DMS153 treated with DMSO at 0.1 percent for 48 hours (cell line): ENCODE measurements around the gene ADARB2.

Experiments
- DNase-seq: peaks from one replicate; lab custom pipeline; 2025; ENCODE audit not compliant: unreplicated experiment; lab: John Stamatoyannopoulos, UW

Gene ADARB2

DNA sequence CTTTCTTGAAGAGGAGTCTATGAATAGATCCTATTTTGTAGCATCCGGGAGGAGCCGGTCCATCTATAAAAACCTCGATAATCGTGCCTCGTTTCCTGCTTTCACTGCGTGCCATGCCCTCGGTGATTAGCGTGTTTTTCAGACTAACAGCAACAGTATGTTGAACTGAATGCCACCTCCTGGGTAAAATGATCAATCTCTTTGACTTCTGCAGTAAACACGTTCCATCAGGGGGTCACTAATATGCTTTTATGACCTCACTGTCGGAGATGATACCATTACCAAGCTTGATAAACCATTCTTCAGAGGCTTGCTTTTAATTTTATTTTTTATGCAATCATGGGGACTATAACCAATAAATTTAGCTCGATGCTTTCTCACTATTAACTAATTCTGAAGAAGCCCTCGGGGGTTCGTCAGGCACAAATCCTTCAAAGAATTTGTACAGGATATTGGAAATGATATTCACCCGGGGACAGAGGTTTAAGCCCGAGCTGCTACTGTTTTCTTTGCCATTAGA is 228.3 kb downstream of the ADARB2 start:
- DNase-seq: no peak

DNA sequence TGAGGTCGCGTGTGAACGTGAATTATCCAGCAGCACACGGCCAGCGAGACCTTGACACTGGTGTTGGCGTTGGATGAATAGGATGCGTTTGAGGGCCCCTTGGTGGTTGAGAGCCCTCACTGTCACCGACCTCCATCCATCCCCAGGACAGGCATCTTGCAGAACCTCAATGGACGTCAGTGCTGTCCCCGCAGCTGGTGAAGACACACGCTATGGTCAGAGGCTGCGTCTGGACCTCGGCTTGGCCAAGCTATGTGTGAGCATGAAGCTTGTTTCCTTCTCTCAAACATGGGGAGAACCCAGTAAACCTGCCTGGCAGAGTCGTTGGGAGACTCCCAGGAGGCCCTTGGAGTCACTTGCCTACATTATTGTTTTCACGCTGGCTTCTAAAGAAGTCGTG is 229.2 kb downstream of the ADARB2 start:
- DNase-seq: no peak

DNA sequence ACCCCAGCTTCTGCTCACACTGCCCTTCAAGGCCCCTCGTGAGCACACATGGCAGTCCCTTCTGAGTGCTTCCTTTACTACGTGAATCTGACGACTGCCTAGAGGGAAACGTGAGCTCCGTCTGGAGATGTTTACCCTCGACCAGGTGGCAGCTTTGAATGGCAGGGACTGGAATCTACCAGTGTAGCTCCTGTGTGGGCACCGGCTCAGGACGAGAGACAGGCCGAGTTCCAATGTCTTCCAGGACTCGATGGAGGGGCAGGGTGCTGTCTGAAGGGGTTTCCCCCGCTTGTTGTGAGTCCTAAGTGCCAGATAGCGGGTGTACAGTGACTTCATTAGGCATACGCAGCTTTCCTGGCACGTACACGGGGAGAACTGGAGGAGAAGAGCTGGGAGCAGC is 229.9 kb downstream of the ADARB2 start:
- DNase-seq: no peak

DNA sequence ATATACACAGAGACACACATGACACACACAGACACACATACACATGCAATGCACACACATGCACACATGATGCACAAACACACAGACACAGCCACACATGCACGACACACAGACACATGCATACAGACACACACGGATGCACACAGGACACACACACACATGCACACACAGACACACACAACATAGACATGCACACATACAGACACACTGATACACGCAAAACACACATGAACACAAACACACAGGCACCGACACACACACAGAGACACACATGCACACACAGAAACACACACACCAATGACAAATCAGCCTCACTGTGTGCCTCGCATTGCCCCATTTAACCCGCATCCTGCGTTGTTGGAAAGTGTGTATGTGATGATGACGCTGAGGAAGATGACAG is 232.4 kb downstream of the ADARB2 start:
- no peak for DNase-seq

DNA sequence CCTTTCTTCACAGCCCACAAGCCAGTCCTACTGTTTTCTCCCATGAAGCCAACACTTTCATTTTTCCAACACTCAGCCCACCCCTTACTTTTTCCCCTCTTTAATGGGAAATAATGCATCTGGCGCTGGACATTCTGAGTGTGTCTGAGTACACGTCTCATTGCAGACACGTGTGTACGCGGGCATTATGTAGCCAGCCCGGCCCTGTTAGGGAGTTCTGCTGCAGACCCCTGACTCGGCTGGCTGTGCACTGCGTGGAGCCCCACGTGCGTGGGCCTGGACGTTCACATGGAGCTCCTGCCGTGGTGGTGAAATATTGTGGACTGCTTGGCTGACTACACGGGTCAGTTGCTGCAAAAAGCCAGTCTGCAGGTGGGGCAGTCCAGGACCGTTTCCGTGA is 233.0 kb downstream of the ADARB2 start:
- DNase-seq: no peak

DNA sequence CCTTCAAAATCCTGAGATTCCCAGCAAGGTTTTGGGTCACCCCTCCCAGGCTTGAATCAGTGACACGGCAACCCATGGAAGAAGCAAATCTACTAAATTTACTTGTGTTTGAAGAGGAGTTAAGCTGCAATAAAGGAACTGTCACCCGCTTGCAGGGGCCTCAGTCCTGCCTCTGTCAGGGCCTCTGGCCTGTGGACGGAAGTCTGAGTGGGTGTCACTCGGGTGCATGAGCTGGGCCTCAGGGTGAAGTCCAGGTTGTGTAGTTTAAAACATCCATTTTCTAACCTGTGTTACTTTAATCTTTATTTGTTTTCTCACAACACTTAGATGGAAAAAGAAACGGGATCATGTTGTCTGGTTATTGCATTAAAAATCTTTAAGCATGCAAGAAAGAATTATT is 234.9 kb downstream of the ADARB2 start:
- no peak for DNase-seq

DNA sequence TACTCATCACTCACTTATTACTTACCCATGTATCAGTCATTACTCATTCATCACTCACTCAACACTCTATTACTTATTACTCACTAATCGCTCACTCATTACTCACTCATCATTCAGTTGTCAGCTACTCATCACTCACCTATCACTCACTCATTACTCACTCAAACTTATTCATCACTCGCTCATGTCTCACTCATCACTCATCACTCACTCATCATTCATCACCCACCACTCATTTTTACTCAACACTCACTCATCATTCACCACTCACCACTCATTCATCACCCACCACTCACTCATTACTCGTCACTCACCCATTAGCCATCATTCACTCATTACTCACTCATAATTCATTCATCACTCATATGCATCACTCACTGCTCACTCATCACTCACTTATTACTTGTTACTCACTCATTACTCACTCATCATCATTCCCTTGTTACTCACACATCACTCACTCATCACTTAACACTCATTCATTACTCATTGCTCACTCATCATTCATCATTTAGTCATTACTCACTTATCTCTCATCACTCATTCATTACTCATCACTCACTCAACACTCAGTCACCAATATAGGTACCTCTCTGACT is 237.9 kb downstream of the ADARB2 start:
- DNase-seq: no peak

DNA sequence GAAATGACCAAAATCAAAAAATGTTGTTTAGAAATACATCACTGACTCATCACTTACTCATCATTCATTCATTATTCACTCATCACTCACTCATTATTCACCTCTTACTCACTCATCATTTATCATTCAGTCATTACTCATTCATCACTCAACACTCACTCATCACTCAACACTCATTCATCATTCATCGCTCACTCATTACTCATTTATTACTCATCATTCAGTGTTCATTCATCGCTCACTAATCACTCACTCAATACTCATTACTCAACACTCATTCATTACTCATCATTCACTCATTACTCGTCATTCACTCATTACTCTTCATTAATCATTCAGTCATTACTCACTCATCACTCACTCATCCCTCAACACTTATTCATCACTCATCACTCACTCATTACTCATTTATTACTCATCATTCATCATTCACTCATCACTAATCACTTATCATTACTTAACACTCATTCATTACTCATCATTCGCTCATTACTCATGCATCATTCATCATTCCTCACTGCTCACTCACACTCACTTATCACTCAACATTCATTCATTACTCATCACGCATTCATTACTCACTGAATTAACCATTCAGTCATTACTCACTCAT is 238.5 kb downstream of the ADARB2 start:
- DNase-seq: no peak

DNA sequence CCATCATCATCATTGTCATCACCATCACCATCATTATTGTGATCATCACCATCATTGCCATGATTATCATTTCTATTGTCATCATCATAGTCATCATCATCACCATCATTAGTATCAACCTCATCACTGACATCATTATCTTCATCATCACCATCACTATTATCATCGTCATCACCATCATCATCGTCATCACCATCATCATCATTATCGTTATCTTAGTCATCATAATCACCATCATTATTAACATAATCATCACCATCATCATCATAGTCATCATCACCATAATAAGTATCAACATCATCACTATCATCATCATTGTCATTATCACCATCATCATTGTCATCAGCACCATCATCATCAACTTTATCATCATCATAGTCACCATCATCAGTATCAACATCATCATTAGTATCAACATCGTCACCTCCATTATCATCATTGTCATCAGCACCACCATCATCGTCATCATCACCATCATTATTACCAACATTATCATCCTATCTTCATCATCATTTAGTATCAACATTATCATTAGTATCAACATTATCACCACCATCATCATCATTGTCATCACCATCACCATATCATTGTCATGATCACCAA is 241.3 kb downstream of the ADARB2 start:
- DNase-seq: no peak

DNA sequence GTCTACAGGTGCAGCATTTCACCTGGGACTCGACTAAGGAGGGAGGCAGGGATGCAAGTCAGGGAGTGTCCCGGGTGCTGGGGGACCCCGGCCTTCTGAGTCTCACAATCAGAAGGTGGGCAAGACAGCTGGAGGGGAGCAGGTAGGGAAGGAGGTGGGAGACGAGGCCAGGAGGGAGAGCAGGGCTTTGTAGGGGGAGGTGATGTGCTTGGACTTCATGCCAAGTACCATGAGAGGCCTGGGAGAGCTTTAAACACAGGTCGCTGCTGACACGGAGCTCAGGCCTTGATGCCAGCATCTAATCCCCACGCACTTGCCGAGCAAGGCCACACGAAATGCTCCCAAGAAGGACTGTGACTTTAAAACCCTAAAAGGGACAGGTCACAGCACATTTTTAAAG is 244.7 kb downstream of the ADARB2 start:
- no peak for DNase-seq

DNA sequence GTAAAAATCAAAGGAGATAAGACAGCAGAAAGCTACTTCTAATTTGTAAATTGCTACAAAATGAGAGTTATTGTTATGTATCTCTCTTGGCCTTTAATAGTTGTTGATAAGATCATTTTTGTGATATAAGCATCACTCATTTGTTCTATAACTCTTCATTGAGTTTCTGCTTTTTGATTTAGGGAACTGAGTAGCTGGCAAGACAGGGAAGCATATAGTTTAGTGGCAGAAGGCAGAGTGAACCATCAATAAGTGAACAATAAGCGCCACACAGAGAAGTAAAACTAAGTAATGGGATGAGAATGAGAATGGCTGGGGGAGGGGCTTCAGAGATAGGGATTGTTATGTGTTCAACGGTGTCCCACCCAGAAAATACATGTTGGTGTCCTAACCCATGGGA is 245.4 kb downstream of the ADARB2 start:
- no peak for DNase-seq

DNA sequence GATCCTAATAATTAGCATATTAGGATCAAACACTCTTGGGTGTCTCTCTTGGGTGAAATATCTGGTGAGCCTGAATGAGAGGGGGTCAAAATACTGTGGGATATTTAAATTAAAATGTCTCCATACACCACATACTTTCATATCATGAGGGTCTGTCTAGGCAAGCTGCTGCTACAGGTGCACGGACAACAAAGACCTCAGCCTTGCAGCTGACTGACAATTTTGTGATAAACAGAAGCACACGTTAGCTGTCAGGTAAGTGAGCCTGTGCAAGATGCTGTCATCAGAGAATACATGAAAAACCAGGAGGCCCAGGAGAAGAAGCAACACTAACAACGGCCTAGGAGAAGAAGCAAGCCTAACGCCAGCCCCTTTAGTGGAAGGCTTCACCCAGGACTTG is 247.5 kb downstream of the ADARB2 start:
- DNase-seq: no peak

DNA sequence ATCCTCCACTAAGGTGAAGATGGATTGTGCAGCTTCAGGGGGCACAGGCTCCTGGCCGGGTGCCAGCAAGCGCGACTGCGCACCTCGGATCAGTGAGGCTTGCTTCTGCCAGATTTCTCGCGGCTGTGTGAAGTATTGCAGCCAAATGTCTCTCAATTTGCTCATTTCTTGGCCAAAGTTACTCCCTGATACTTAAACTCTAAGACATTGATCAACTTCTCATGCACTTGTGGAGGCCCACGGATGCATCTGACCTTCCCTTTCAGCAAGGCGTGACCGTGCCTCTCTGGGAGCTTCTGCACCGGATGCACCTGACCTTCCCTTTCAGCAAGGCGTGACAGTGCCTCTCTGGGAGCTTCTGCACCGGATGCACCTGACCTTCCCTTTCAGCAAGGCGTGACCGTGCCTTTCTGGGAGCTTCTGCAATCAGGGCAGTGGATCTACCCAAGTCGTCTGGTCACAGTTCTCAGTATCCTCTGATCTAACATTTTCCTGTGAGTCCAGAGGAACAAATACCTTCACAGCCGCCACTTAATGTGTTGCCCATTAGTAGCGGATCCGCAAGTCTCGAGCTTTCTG is 248.3 kb downstream of the ADARB2 start:
- DNase-seq: no peak

DNA sequence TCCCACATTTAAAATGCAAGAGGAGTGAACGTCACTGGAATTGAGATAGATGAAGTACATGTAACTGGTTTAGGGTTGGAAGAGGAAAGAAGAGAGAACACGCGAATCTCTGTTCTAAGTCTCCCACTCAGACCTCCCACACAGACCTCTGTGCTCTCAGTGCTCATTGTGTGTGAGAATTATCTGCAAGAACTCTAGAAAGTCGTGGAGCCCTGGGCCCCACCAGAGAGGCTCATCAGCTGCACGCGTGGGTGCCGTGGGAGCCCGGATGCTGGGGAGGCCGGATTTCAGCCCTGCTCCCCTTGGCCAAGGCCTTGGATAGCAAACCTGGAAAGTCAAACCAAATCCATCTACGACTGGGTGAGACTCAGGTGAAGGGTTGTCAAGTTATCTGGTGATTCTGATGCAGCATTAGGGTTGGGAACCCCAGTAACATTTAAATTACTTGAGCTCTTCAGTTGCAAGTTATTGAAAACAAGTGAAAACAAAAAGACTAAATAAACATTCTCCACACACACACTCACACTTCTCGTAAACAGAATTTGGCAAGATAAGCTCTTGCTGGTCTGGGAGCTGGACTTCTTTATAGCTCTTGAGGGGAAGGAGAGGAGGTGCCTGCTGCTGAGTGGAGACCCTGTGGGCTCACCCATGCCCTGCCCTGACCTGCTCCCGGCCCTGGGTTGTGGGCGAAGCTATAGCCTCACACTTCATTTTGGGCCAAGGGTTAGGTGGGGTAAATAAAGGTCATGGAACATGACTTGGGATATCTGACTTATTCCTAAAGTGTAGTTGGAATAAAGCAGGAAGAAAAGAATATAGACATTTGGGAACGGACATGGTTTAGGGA is 250.3 kb downstream of the ADARB2 start:
- no peak for DNase-seq

DNA sequence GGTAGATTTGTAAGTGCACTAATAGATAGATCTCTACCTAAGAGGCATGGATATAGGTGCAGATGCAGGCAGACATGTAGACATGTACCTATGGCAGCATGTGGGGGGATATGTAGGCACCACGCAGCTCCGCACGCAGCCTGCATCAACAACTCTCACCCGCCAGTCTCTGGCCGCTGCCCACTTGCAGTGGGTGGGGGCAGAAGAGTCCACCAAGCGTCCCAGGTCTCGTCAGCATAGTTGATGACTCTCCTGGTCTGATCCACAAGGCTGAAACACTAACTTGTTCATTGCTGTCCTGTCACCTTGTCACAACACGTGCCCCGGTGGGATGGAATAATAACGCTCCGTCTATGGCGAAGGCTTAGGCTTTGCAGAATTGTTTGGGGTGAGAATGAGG is 252.0 kb downstream of the ADARB2 start:
- DNase-seq: no peak

DNA sequence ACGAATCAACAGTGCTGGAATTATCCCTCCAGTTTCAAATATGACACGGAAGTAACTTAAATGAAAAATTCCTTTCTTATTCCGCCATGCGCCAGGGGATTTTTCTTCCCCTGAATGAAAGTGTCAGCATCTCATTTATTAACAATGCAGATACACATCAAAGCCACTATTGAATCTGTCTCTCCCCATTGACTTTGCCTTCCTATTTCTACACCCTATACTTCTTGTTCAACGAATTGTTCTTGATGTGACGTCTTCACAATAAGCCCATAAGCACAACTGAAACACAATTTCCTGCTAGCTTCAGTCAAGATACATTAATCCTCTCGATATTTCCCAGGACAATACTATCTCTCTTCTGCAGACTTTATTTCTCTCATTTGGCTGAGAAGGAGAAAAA is 253.5 kb downstream of the ADARB2 start:
- no peak for DNase-seq

DNA sequence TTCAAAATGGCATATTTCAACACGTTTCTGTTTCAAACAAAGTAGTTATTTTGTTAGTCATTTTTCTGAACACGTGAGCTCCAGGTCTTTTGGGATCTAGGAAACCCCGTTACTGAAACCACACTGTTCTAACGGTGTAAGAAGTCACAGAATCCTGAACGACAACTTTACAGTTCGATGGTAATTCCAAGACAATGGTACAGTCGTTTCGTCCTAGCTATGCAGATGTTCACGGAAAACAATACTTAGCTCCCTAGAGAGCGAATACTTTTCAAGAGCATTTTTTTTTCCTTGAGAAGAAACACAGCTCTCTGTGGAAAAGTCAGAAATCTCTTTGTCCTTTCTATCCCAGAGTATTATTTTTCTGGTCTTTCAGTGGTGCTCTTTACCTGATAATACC is 254.1 kb downstream of the ADARB2 start:
- DNase-seq: no peak

DNA sequence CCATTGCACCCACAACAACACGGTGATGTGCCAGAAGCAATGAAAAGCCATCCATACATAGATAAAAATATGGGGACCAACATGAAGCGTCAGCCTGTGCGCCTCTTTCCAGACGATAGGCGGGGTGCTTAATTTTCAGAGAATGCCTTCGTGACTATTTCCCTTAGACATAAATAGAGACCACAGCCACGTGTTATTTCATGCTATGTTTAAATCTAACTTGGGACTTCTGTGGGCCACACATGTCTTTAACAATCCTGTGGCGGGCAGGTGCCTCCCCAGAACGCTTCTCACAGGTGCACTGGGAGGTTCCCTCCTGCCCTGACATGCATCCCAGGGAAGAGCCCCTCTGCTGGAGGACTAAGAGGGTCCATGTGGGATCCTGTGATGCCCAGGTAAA is 259.7 kb downstream of the ADARB2 start:
- no peak for DNase-seq

DNA sequence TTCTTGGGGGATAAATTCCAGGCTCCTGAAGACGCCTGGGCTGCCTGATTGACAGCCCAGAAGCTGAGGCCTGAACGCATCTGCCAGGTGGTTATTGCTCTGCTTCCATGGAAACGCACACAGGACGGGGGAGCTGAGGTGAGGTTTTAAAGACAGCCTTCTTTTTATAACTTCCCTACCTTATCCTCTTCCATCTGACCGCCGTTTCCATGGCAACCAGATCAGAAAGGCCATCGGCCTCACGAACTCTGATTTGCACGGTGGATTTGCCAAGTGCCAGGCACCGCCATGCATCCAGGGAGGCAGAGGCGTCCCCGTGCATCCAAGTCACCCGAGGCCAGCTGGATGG is 260.9 kb downstream of the ADARB2 start:
- no peak for DNase-seq

DNA sequence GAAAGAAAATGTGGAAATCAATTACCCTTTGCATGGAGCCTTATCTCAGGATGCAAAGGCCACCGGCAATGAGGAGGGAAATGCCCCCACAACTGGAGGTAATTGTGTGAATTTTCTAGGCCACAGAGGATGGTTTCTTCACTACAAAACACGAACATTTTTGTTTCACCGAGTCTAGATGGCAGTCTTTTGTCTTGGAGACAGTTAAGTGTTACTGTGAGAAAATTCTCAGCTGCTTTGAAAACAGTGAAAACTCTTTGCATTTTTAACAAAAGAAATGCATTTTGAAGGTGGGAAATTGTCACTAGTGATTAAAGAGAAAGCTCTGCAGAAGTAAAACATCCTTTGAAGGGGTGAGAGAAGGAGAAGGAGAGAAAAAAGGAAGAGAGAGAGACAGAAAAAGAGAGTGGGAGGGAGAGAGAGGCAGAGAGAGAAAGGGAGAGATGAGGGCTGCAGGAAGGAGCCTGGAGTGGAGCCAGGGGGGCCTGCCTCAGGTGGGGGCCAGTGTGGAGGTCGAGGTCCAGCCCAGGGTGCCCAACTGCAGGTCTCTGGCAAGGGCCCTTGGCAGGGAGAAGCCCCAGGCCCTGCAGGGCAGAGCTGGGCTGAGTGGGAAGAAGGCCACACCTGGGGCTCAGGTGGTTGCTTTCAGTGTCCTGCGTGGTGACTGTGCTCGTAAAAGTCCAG is 261.4 kb downstream of the ADARB2 start:
- no peak for DNase-seq

DNA sequence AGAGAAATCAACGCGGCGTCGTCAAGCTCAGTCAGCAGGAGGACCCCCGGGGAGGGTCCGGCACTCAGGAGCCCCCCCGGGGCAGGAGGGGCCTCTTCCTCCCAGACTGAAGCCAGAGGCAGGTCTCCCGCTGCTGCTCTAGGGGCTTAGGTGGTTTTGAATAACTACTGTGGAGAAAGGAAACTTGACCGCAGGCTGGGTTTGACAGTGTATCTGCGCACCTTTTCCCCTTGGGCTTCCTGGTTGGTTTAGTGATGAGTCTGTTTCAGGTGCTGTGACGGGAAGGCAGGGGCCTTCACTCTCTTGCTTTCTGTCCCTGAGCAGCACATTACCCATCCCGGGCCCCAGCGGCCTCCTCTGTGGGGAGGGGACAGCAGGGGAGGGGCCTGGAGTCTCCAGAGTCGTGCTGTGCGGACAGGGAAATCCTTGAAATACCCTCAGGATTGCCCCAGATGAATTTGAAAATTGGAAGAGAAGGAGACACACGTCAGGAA is 262.2 kb downstream of the ADARB2 start:
- no peak for DNase-seq
